Measurements from ENCODE around the gene ZNF692. TPM values are rescaled to one million over a fixed set of nuclear protein-coding genes. Genes with fewer than 3 reads are reported as not detected.

Gene ZNF692
- total and polyA plus RNA-seq, 2 of the 13 experiments (the other 11 are each of a cell fraction or from before 2014, with no cell fraction given), result 27.3 to 45.8 TPM

DNA sequence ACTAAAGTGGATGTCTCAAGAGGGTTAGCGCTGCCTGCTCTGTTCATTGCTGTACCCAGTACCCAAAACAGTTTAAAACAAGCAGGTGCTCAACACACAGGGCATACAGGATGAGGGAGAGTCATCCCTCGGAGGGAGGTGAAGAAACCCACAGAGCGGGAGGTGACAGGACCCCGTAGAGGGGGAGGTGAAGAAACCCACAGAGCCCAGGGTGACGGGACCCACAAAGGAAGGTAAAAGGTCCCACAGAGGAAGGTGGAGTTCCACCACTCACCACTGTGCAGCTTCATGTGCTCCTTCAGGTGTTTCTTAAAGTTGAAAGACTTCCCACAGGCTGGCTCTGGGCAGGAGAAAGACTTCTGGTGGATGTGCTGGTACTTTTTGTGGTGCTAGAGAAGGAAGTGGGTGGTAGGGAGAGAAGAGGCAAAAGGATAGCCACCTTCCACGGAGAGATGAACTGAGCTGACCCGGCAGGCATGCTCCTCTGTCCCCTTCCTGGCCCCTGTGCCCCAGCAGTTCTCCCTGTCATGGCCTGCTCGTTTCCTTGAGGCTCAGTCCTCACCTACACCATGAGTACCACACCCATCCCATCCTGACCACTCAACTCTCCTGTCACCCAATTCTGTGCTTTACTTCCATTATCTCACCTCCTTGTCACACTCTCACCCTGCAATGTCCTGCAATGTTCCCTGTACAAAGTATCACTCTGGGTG is 5.1 kb downstream of the ZNF692 start:
- DNase-seq (ENCODE audit: low spot score) (no peak), ATAC-seq (no peak), FAIRE-seq (no peak)
- Histone ChIP-seq H3K4me3 (replicated peaks in 1 of 3; ENCODE audit: insufficient read depth in 1 of 3, low read depth in 2 of 3, low read length in 3 of 3) (no peak overlapping the region), H3K9ac (ENCODE audit: insufficient read depth, low read depth, low read length) (no peak overlapping the region), H4K20me1 (ENCODE audit: insufficient read depth, low read length) (0 out of 2 replicates have a peak, but pooled peaks cover 3% of the 10 kb centered on the region), H3K9me3 (ENCODE audit: low read length) (no peaks in the 10 kb centered on the region), H3K79me2 (ENCODE audit: insufficient read depth, low read length) (peaks cover 18% of the 10 kb centered on the region), H3K4me1 (ENCODE audit: insufficient read depth, low read length) (peaks cover 25% of the 10 kb centered on the region), H3K27ac (ENCODE audit: extremely low read length, insufficient read depth, low read length) (no peak overlapping the region), H3K4me2 (ENCODE audit: low read depth, low read length) (no peak overlapping the region), H3K27me3 (ENCODE audit: control insufficient read depth in 1 of 2, insufficient read depth in 2 of 2, low read length in 2 of 2) (no peaks in the 10 kb centered on the region; a peak in 1 of 5 replicates), H2AFZ (ENCODE audit: low read length) (no peak overlapping the region), H3K36me3 (replicated peaks in 1 of 2; ENCODE audit: control insufficient read depth in 1 of 2, insufficient read depth in 2 of 2, low read length in 2 of 2) (peaks cover 16 to 55% of the 10 kb centered on the region in 2 experiments)
- intact Hi-C loops (cut with micrococcal nuclease; ENCODE audit: unreplicated experiment) (no loop called here), in situ Hi-C loops (cut with HindIII; ENCODE audit: extremely low pct_ligation_motif_present, low pct_unique_long_range_greater_than_20kb) (no loop called here)
- 98% methylated on average over 8 of the region's 8 CpGs for WGBS (ENCODE audit: low lambda C conversion rate)
- POLR2A ChIA-PET, result no interaction called here
- TF ChIP-seq CREM (IDR thresholded peaks at IDR 0.05) (no peak), CREM (CRISPR knock-in tag; IDR thresholded peaks at IDR 0.05) (no peak), SRSF1 (optimal IDR thresholded peaks at IDR 0.05; ENCODE audit: low read depth, low read length) (no peak), RBAK (CRISPR knock-in tag; IDR thresholded peaks at IDR 0.05) (no peak), ZNF136 (CRISPR knock-in tag; IDR thresholded peaks at IDR 0.05; ENCODE audit: low read depth) (no peak), NRL (CRISPR knock-in tag; IDR thresholded peaks at IDR 0.05; ENCODE audit: borderline replicate concordance) (no peak), AHR (CRISPR knock-in tag; IDR thresholded peaks at IDR 0.05) (no peak), LCORL (IDR thresholded peaks at IDR 0.05) (no peak), LCORL (CRISPR knock-in tag; IDR thresholded peaks at IDR 0.05) (no peak), ZNF816 (CRISPR knock-in tag; IDR thresholded peaks at IDR 0.05; ENCODE audit: borderline replicate concordance) (no peak)
- TF ChIP-seq, protein P1, sequence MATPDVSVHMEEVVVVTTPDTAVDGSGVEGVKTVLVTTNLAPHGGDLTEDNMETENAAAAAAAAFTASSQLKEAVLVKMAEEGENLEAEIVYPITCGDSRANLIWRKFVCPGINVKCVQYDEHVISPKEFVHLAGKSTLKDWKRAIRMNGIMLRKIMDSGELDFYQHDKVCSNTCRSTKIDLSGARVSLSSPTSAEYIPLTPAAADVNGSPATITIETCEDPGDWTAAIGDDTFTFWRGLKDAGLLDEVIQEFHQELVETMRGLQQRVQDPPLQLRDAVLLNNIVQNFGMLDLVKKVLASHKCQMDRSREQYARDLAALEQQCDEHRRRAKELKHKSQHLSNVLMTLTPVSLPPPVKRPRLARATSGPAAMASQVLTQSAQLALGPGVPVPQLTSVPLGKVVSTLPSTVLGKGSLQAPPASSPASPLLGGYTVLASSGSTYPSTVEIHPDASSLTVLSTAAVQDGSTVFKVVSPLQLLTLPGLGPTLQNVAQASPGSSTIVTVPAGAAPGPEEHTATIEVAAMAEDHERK (CRISPR knock-in tag; IDR thresholded peaks at IDR 0.05; ENCODE audit: low read depth), result no peak
- TF ChIP-seq, protein P2, sequence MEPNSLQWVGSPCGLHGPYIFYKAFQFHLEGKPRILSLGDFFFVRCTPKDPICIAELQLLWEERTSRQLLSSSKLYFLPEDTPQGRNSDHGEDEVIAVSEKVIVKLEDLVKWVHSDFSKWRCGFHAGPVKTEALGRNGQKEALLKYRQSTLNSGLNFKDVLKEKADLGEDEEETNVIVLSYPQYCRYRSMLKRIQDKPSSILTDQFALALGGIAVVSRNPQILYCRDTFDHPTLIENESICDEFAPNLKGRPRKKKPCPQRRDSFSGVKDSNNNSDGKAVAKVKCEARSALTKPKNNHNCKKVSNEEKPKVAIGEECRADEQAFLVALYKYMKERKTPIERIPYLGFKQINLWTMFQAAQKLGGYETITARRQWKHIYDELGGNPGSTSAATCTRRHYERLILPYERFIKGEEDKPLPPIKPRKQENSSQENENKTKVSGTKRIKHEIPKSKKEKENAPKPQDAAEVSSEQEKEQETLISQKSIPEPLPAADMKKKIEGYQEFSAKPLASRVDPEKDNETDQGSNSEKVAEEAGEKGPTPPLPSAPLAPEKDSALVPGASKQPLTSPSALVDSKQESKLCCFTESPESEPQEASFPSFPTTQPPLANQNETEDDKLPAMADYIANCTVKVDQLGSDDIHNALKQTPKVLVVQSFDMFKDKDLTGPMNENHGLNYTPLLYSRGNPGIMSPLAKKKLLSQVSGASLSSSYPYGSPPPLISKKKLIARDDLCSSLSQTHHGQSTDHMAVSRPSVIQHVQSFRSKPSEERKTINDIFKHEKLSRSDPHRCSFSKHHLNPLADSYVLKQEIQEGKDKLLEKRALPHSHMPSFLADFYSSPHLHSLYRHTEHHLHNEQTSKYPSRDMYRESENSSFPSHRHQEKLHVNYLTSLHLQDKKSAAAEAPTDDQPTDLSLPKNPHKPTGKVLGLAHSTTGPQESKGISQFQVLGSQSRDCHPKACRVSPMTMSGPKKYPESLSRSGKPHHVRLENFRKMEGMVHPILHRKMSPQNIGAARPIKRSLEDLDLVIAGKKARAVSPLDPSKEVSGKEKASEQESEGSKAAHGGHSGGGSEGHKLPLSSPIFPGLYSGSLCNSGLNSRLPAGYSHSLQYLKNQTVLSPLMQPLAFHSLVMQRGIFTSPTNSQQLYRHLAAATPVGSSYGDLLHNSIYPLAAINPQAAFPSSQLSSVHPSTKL (CRISPR knock-in tag; IDR thresholded peaks at IDR 0.05), result no peak
- no TSS peak for BruUV-seq (replicated peaks)
- CTCF ChIA-PET (ENCODE audit: low intra/inter-chr PET ratio, low total read pairs), result no interaction called here

Data from HepG2 (cell line).